Thymus (tissue), 11 donors: Measurements from ENCODE around the gene SMPDL3A. TPM values are rescaled to one million over a fixed set of nuclear protein-coding genes. Genes with fewer than 3 reads are reported as not detected.

Experiments
- DNase-seq, 9 donors: peaks; one replicate each; pipeline ENCODE4 v3.0.0-alpha.2; 2013; ENCODE audit warnings: low spot score in 9 of 9, low read depth in 6 of 9, missing footprints in 1 of 9
- H3K27ac ChIP-seq, 2 donors: one replicate each; pipeline ENCODE4 v1.5.1; 2013; ENCODE audit warnings: control low read depth in 1 of 2, low read depth in 1 of 2, low read length in 1 of 2, mild to moderate bottlenecking in 1 of 2, moderate library complexity in 1 of 2
- H3K27me3 ChIP-seq, 2 donors: one replicate each; pipeline ENCODE4 v1.5.1; 2013; ENCODE audit warnings: low read length in 1 of 2; ENCODE audit not compliant: control insufficient read depth in 2 of 2, insufficient read depth in 1 of 2
- H3K36me3 ChIP-seq, 2 donors: one replicate each; pipeline ENCODE4 v1.5.1; 2013; ENCODE audit warnings: low read length in 1 of 2, mild to moderate bottlenecking in 1 of 2, moderate library complexity in 1 of 2; ENCODE audit not compliant: control insufficient read depth in 2 of 2, insufficient read depth in 2 of 2
- H3K4me1 ChIP-seq, 2 donors: one replicate each; pipeline ENCODE4 v1.5.1; 2013; ENCODE audit warnings: low read length in 2 of 2; ENCODE audit not compliant: control insufficient read depth in 2 of 2, insufficient read depth in 2 of 2
- H3K4me3 ChIP-seq, 2 donors: one replicate each; pipeline ENCODE4 v1.5.1; 2013; ENCODE audit warnings: low read length in 2 of 2, control low read depth in 1 of 2, mild to moderate bottlenecking in 1 of 2
- H3K9me3 ChIP-seq, 2 donors: one replicate each; pipeline ENCODE4 v1.5.1; 2013; ENCODE audit warnings: low read length in 1 of 2, mild to moderate bottlenecking in 1 of 2; ENCODE audit not compliant: control insufficient read depth in 2 of 2, insufficient read depth in 1 of 2
- WGBS: extraction: QIAGEN DNeasy Blood & Tissue Kit; methylation state at CpG from one replicate; pipeline ENCODE4 v1.1.7; 2013; 5-methylcytosine and 5-hydroxymethylcytosine counted together
- polyA plus RNA-seq: library from polyadenylated mRNA; stranded (reverse); fragments of 200-250 nt; gene quantifications from one replicate; pipeline ENCODE4 v1.2.3, GENCODE V29; 2013
- total RNA-seq: library from RNA; stranded (reverse); fragments of 120-200 nt; gene quantifications from one replicate; pipeline ENCODE4 v1.2.4, GENCODE V29; 2013
- donor health status: healthy.

SMPDL3A gene
- total and polyA plus RNA-seq, 2 donors = 10.2 to 23.0 TPM

DNA sequence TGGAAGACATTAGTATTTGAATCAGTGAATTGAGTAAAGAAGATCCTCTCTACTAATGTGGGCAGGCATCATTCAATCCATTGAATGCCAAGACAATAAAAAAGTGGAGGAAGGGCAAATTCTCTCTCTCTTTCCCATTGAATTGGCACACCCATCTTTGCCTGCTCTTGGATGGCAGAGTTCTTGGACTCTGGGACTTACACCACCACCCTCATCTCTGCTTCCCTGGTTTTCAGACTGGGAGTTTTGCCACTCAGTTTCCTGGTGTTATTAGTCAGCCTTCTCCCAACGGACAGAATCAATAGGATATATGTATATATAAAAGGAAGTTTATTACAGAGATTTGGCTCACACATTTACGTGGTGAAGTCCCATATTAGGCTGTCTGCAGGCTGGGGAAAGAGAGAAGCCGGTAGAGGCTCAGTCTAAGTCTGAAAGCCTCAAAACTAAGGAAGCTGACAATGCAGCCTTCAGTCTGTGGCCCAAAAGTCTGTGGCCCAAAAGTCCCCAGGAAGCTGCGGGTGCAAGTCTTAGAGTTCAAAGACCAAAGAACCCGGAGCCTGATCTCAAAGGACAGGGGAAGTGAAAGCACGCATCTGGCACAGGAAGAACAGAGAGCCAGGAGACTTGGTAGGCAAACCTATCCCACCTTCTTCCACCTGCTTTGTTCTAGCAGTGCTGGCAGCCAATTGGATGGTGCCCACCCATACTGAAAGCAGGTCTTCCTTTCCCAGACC lies 64.4 kb downstream of the SMPDL3A start:
- WGBS = 80% methylated on average over 6 of the region's 6 CpGs
- H3K27me3 ChIP-seq = no peaks in the 10 kb centered on the region
- H3K4me1 ChIP-seq = no peaks in the 10 kb centered on the region
- no peak overlapping the region for H3K27ac ChIP-seq
- H3K36me3 ChIP-seq = no peaks in the 10 kb centered on the region
- no peak overlapping the region for H3K4me3 ChIP-seq
- no peaks in the 10 kb centered on the region for H3K9me3 ChIP-seq
- DNase-seq = no peak

Other genes starting within 250 kb of the SMPDL3A start
- 8.0 TPM for gene PKIB, start 178.9 kb upstream of the SMPDL3A start, total RNA-seq
- 7.0 TPM for gene PKIB, start 178.9 kb upstream of the SMPDL3A start, polyA plus RNA-seq
- 1.9 TPM for gene FABP7, start 9.5 kb upstream of the SMPDL3A start, total RNA-seq
- gene FABP7, start 9.5 kb upstream of the SMPDL3A start, polyA plus RNA-seq = 7.1 TPM
- gene CLVS2, start 207.0 kb downstream of the SMPDL3A start, total RNA-seq = 0.05 TPM
- gene CLVS2, start 207.0 kb downstream of the SMPDL3A start, polyA plus RNA-seq = 0.02 TPM